A549 (cell line): ENCODE data around the gene GSE1.

Source experiments
- BHLHE40 ChIP-seq: IDR thresholded peaks from 2 replicates; pipeline ENCODE4 v1.6.1; 2012; ENCODE audit warnings: low read depth, low read length, inconsistent platforms
- CTCF ChIP-seq: fragments of >200 bp; sonication (Bioruptor Twin); formaldehyde crosslinking; IDR thresholded peaks from 3 replicates; pipeline ENCODE4 v1.5.1; 2016
- EP300 ChIP-seq, 2 experiments: fragments of >200 bp; sonication (Bioruptor Twin); formaldehyde crosslinking; IDR thresholded peaks; 2 replicates in 1 of 2; 3 replicates in 1 of 2; pipeline ENCODE4 v1.6.1; 2016 to 2017
- HMGXB4 ChIP-seq: fragments of 250-450 bp; sonication (Bioruptor Pico); IDR thresholded peaks from 2 replicates; pipeline ENCODE4 v1.5.0; 2021; ENCODE audit warnings: mild to moderate bottlenecking, moderate library complexity, borderline replicate concordance
- POLR2A ChIP-seq: IDR thresholded peaks from 2 replicates; pipeline ENCODE4 v1.6.1; 2012; ENCODE audit warnings: mild to moderate bottlenecking, low read length

GRCh38 chr16:85717393-85718152, 104.5 kb downstream of the GSE1 start:
- peak; percentile 85 for TF ChIP-seq CTCF
- no peak for TF ChIP-seq EP300 (IDR thresholded peaks at IDR 0.05)
- no peak for TF ChIP-seq HMGXB4 (CRISPR knock-in tag)
- TF ChIP-seq BHLHE40 = no peak
- no peak for TF ChIP-seq POLR2A
